Gastrocnemius medialis (tissue), 4 donors: ENCODE results near the gene STK36.

ENCODE experiments used
- POLR2A ChIP-seq, 2 donors: fragments of 450-650 bp; IDR thresholded peaks; one replicate each; pipeline ENCODE4 v1.6.1; 2017; ENCODE audit warnings: antibody characterized with exemption in 2 of 2, mild to moderate bottlenecking in 2 of 2, moderate library complexity in 2 of 2
- TF ChIP-seq, protein P1 (sequence below), 5 experiments: fragments of 450-650 bp in 3 of 5; fragments of 200-600 bp in 2 of 5; sonication (generic) in 2 of 5; IDR thresholded peaks in 4 of 5; conservative IDR thresholded peaks in 1 of 5; 1 replicate in 4 of 5; 2 replicates in 1 of 5; pipeline ENCODE4 v1.5.1; 2016 to 2019; ENCODE audit warnings: antibody characterized with exemption in 5 of 5, mild to moderate bottlenecking in 3 of 5, moderate library complexity in 3 of 5

- TF ChIP-seq, protein P1, sequence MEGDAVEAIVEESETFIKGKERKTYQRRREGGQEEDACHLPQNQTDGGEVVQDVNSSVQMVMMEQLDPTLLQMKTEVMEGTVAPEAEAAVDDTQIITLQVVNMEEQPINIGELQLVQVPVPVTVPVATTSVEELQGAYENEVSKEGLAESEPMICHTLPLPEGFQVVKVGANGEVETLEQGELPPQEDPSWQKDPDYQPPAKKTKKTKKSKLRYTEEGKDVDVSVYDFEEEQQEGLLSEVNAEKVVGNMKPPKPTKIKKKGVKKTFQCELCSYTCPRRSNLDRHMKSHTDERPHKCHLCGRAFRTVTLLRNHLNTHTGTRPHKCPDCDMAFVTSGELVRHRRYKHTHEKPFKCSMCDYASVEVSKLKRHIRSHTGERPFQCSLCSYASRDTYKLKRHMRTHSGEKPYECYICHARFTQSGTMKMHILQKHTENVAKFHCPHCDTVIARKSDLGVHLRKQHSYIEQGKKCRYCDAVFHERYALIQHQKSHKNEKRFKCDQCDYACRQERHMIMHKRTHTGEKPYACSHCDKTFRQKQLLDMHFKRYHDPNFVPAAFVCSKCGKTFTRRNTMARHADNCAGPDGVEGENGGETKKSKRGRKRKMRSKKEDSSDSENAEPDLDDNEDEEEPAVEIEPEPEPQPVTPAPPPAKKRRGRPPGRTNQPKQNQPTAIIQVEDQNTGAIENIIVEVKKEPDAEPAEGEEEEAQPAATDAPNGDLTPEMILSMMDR (IDR thresholded peaks at IDR 0.05 in 4 of 5, conservative IDR thresholded peaks at IDR 0.05 in 1 of 5), result no peak
- TF ChIP-seq POLR2A (IDR thresholded peaks at IDR 0.05), result no peak
These were observed 29.1 kb upstream of the STK36 start for GRCh38 chr2:218642786-218643185.
